ENCODE measurements around the gene PRKCH. TPM values are rescaled to one million over a fixed set of nuclear protein-coding genes. Genes with fewer than 3 reads are reported as not detected.

PRKCH gene
- total RNA-seq, 1 donor = 3.3 TPM

GRCh38 chr14:61558271-61558670 is 236.9 kb downstream of the PRKCH start:
- Histone ChIP-seq H3K4me3 (ENCODE audit: insufficient read depth, low read length) (no peak overlapping the region), H3K4me2 (ENCODE audit: insufficient read depth, low read length) (no peak overlapping the region), H3K36me3 (ENCODE audit: insufficient read depth, low read length) (no peaks in the 10 kb centered on the region), H4K20me1 (ENCODE audit: insufficient read depth, low read length) (no peaks in the 10 kb centered on the region), H3K27ac (ENCODE audit: low read depth, low read length) (peak overlapping the region; percentile 97), H3K79me2 (ENCODE audit: insufficient read depth, low read length) (peaks cover 45% of the 10 kb centered on the region), H2AFZ (ENCODE audit: low read length) (peak overlapping the region; percentile 30), H3K27me3 (ENCODE audit: insufficient read depth, low read length) (no peaks in the 10 kb centered on the region), H3K4me1 (ENCODE audit: insufficient read depth, low read length) (peaks cover 87% of the 10 kb centered on the region), H3K9me3 (ENCODE audit: low read depth, low read length) (no peaks in the 10 kb centered on the region)
- no peak for DNase-seq (ENCODE audit: insufficient read length, low spot score, missing footprints)
- TF ChIP-seq, protein P1, sequence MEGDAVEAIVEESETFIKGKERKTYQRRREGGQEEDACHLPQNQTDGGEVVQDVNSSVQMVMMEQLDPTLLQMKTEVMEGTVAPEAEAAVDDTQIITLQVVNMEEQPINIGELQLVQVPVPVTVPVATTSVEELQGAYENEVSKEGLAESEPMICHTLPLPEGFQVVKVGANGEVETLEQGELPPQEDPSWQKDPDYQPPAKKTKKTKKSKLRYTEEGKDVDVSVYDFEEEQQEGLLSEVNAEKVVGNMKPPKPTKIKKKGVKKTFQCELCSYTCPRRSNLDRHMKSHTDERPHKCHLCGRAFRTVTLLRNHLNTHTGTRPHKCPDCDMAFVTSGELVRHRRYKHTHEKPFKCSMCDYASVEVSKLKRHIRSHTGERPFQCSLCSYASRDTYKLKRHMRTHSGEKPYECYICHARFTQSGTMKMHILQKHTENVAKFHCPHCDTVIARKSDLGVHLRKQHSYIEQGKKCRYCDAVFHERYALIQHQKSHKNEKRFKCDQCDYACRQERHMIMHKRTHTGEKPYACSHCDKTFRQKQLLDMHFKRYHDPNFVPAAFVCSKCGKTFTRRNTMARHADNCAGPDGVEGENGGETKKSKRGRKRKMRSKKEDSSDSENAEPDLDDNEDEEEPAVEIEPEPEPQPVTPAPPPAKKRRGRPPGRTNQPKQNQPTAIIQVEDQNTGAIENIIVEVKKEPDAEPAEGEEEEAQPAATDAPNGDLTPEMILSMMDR (IDR thresholded peaks at IDR 0.05; ENCODE audit: extremely low read depth, low read depth, low read length) = no peak

- Histone ChIP-seq H3K4me1 (ENCODE audit: insufficient read depth, low read length) (peaks cover 89% of the 10 kb centered on the region), H3K27me3 (ENCODE audit: insufficient read depth, low read length) (no peaks in the 10 kb centered on the region), H2AFZ (ENCODE audit: low read length) (peak overlapping the region; percentile 23), H3K4me3 (ENCODE audit: insufficient read depth, low read length) (no peak overlapping the region), H3K36me3 (ENCODE audit: insufficient read depth, low read length) (no peaks in the 10 kb centered on the region), H3K79me2 (ENCODE audit: insufficient read depth, low read length) (peaks cover 53% of the 10 kb centered on the region), H3K4me2 (ENCODE audit: insufficient read depth, low read length) (peak overlapping the region; percentile 14), H3K27ac (ENCODE audit: low read depth, low read length) (peak overlapping the region; percentile 97), H3K9me3 (ENCODE audit: low read depth, low read length) (no peaks in the 10 kb centered on the region), H4K20me1 (ENCODE audit: insufficient read depth, low read length) (no peaks in the 10 kb centered on the region)
- DNase-seq (ENCODE audit: insufficient read length, low spot score, missing footprints) = peak; percentile 41
- TF ChIP-seq, protein P1 (IDR thresholded peaks at IDR 0.05; ENCODE audit: extremely low read depth, low read depth, low read length) = no peak
These were observed 238.3 kb downstream of the PRKCH start for GRCh38 chr14:61559641-61560201.

- no peaks in the 10 kb centered on the region for H3K27me3 ChIP-seq (ENCODE audit: insufficient read depth, low read length)
- TF ChIP-seq, protein P1 (IDR thresholded peaks at IDR 0.05; ENCODE audit: extremely low read depth, low read depth, low read length) = no peak
- no peaks in the 10 kb centered on the region for H4K20me1 ChIP-seq (ENCODE audit: insufficient read depth, low read length)
- peak overlapping the region; percentile 14 for H3K4me2 ChIP-seq (ENCODE audit: insufficient read depth, low read length)
- H3K36me3 ChIP-seq (ENCODE audit: insufficient read depth, low read length) = no peaks in the 10 kb centered on the region
- H3K27ac ChIP-seq (ENCODE audit: low read depth, low read length) = peak overlapping the region; percentile 97
- H3K9me3 ChIP-seq (ENCODE audit: low read depth, low read length) = no peaks in the 10 kb centered on the region
- no peak overlapping the region for H3K4me3 ChIP-seq (ENCODE audit: insufficient read depth, low read length)
- H2AFZ ChIP-seq (ENCODE audit: low read length) = peak overlapping the region; percentile 16
- peaks cover 47% of the 10 kb centered on the region for H3K79me2 ChIP-seq (ENCODE audit: insufficient read depth, low read length)
- peak; percentile 21 for DNase-seq (ENCODE audit: insufficient read length, low spot score, missing footprints)
- peaks cover 89% of the 10 kb centered on the region for H3K4me1 ChIP-seq (ENCODE audit: insufficient read depth, low read length)
These were observed 238.9 kb downstream of the PRKCH start for GRCh38 chr14:61560323-61560722.

DNA sequence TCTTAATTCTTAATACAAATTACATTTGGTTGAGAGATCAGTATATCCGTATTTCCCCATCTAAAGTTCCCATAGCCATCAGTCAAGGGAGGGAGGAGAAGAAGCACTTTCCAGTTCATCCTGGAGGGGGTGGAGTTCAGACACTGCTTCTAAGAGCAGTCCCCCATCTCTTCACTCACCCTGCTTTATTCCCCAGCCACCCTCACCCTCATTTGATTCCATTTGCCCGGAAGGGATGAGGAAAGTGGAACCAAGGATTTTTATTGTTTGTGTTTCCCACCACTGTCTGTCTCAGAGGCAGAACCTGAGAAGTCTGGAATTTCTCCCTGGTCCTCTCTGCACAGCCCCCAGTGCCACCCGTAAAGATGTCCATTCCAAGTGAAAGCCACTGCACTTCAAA is 239.7 kb downstream of the PRKCH start:
- peaks cover 42% of the 10 kb centered on the region for H3K79me2 ChIP-seq (ENCODE audit: insufficient read depth, low read length)
- no peaks in the 10 kb centered on the region for H3K27me3 ChIP-seq (ENCODE audit: insufficient read depth, low read length)
- H3K4me2 ChIP-seq (ENCODE audit: insufficient read depth, low read length) = peak overlapping the region; percentile 45
- no peak overlapping the region for H2AFZ ChIP-seq (ENCODE audit: low read length)
- no peaks in the 10 kb centered on the region for H3K9me3 ChIP-seq (ENCODE audit: low read depth, low read length)
- H3K27ac ChIP-seq (ENCODE audit: low read depth, low read length) = peak overlapping the region; percentile 97
- peak; percentile 63 for DNase-seq (ENCODE audit: insufficient read length, low spot score, missing footprints)
- no peaks in the 10 kb centered on the region for H3K36me3 ChIP-seq (ENCODE audit: insufficient read depth, low read length)
- TF ChIP-seq, protein P1 (IDR thresholded peaks at IDR 0.05; ENCODE audit: extremely low read depth, low read depth, low read length) = peak; percentile 41
- no peak overlapping the region for H3K4me3 ChIP-seq (ENCODE audit: insufficient read depth, low read length)
- no peaks in the 10 kb centered on the region for H4K20me1 ChIP-seq (ENCODE audit: insufficient read depth, low read length)
- H3K4me1 ChIP-seq (ENCODE audit: insufficient read depth, low read length) = peaks cover 88% of the 10 kb centered on the region
